Superior temporal gyrus (tissue), 1 donor: Measurements from ENCODE around the gene SELENON.

Experiments used
- DNase-seq: peaks from one replicate; pipeline ENCODE4 v3.0.0-alpha.2; 2016; ENCODE audit errors: extremely low spot score

SELENON gene

GRCh38 chr1:25863486-25864262, 63.7 kb downstream of the SELENON start:
- no peak for DNase-seq

- no peak for DNase-seq
Observed at GRCh38 chr1:25864434-25864833, 64.4 kb downstream of the SELENON start.

- no peak for DNase-seq
Observed at GRCh38 chr1:25866288-25866687, 66.3 kb downstream of the SELENON start.

- no peak for DNase-seq
Observed at GRCh38 chr1:25867210-25867991, 67.4 kb downstream of the SELENON start.
